Measurements from ENCODE around the gene PLOD2. TPM values are rescaled to one million over a fixed set of nuclear protein-coding genes. Genes with fewer than 3 reads are reported as not detected.

The PLOD2 gene
- total RNA-seq, 2 donors from 2014 or later = 66.7 to 245 TPM

DNA sequence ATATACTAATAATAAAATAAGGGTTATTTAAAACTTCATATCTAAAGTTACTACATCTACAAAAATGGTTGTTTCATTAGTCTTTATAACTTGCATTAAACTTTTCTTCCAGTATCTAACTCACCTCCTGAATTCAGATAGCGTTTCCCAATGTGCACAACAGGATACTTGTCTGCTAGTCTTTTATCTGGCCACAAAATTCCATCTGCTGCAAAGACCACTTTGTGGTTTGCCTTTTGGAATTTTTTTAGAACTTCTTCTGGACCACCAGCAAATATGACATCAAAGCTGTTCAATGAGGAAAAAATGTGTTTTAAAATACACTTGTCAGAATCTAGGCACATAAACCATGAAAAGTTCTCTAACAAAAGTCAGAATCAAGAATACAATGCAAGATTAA, 50.8 kb downstream of the PLOD2 start:
- intact Hi-C loops (cut with DNase I) = no loop called here
- H3K27ac ChIP-seq = no peak overlapping the region
- TF ChIP-seq, protein P1, sequence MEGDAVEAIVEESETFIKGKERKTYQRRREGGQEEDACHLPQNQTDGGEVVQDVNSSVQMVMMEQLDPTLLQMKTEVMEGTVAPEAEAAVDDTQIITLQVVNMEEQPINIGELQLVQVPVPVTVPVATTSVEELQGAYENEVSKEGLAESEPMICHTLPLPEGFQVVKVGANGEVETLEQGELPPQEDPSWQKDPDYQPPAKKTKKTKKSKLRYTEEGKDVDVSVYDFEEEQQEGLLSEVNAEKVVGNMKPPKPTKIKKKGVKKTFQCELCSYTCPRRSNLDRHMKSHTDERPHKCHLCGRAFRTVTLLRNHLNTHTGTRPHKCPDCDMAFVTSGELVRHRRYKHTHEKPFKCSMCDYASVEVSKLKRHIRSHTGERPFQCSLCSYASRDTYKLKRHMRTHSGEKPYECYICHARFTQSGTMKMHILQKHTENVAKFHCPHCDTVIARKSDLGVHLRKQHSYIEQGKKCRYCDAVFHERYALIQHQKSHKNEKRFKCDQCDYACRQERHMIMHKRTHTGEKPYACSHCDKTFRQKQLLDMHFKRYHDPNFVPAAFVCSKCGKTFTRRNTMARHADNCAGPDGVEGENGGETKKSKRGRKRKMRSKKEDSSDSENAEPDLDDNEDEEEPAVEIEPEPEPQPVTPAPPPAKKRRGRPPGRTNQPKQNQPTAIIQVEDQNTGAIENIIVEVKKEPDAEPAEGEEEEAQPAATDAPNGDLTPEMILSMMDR (IDR thresholded peaks at IDR 0.05) = no peak

DNA sequence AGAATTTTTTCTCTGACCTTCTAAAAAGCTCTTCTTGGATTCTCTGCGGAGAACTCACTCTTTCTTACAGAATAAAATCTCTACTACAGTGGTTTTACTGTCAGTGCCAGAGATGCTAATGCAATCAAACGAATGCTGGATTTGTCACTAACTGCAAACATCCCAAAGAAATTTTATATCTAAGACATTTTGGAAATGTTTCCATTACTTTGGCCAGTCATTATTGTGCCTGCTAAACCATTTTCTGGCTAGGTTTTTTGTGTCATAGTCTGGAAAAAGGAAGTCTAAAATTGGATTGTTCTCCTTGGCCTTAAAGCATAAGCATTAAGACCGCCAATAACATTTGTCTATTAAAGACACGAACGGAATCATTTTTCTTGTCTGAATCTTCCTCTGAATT, 54.0 kb downstream of the PLOD2 start:
- H3K36me3 ChIP-seq = no peaks in the 10 kb centered on the region
- H3K9ac ChIP-seq (ENCODE audit: low read depth in 2 of 2, low read length in 2 of 2) = no peak overlapping the region

More for the DNA sequence above, 50.8 kb downstream of the PLOD2 start:
- Histone ChIP-seq H3K4me3 (no peak overlapping the region), H3K9ac (ENCODE audit: low read depth in 2 of 2, low read length in 2 of 2) (no peak overlapping the region), H3K4me1 (no peaks in the 10 kb centered on the region), H3K27me3 (no peaks in the 10 kb centered on the region), H3K9me3 (no peaks in the 10 kb centered on the region), H3K36me3 (no peaks in the 10 kb centered on the region)
- no peak for DNase-seq

GRCh38 chr3:146104068-146104467, 56.9 kb downstream of the PLOD2 start:
- no peak overlapping the region for H3K9ac ChIP-seq (ENCODE audit: low read depth in 2 of 2, low read length in 2 of 2)
- no peaks in the 10 kb centered on the region for H3K36me3 ChIP-seq
- no peaks in the 10 kb centered on the region for H3K9me3 ChIP-seq
- H3K4me3 ChIP-seq = no peak overlapping the region
- no peaks in the 10 kb centered on the region for H3K4me1 ChIP-seq
- no peak overlapping the region for H3K27ac ChIP-seq
- DNase-seq = no peak
- no peaks in the 10 kb centered on the region for H3K27me3 ChIP-seq
- TF ChIP-seq, protein P1 (IDR thresholded peaks at IDR 0.05) = no peak
- intact Hi-C loops (cut with DNase I) = no loop called here

More for the DNA sequence above, 54.0 kb downstream of the PLOD2 start:
- Histone ChIP-seq H3K4me1 (no peaks in the 10 kb centered on the region), H3K27ac (no peak overlapping the region), H3K4me3 (no peak overlapping the region), H3K27me3 (no peaks in the 10 kb centered on the region), H3K9me3 (no peaks in the 10 kb centered on the region)
- no peak for DNase-seq
- TF ChIP-seq, protein P1 (IDR thresholded peaks at IDR 0.05) = no peak
- intact Hi-C loops (cut with DNase I) = no loop called here

- Histone ChIP-seq H3K9ac (ENCODE audit: low read depth in 2 of 2, low read length in 2 of 2) (no peak overlapping the region), H3K36me3 (no peaks in the 10 kb centered on the region), H3K4me1 (no peaks in the 10 kb centered on the region), H3K27me3 (no peaks in the 10 kb centered on the region), H3K4me3 (no peak overlapping the region), H3K27ac (no peak overlapping the region), H3K9me3 (no peaks in the 10 kb centered on the region)
- intact Hi-C loops (cut with DNase I) = no loop called here
- DNase-seq = no peak
- TF ChIP-seq, protein P1 (IDR thresholded peaks at IDR 0.05) = no peak
These were observed 58.1 kb downstream of the PLOD2 start for GRCh38 chr3:146102885-146103284.

DNA sequence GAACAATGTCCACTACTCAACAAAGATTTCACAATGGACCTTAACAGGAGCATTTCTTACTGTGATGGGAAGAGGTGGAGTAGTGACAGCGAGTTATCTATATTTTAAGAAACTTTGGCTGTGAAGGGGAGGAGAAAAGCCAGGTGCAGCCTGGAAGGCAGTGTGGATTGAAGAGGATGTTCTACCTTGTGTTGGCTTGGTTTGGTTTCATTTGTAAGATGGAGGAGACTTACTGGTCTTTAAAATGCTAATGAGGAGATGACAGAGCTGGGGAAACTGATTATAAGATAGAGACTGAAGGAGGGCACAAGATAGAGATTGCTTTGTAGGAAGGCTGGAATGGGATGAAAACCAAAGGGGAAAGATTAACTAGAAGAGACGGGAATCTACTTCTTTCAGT, 59.4 kb downstream of the PLOD2 start:
- Histone ChIP-seq H3K9ac (ENCODE audit: low read depth in 2 of 2, low read length in 2 of 2) (no peak overlapping the region), H3K27me3 (no peaks in the 10 kb centered on the region), H3K4me1 (no peaks in the 10 kb centered on the region), H3K36me3 (no peaks in the 10 kb centered on the region), H3K9me3 (no peaks in the 10 kb centered on the region), H3K27ac (no peak overlapping the region), H3K4me3 (no peak overlapping the region)
- intact Hi-C loops (cut with DNase I) = no loop called here
- DNase-seq = no peak
- TF ChIP-seq, protein P1 (IDR thresholded peaks at IDR 0.05) = no peak

All from colonic mucosa (tissue), 4 donors.